IPS DF 4.7 (cell line): Measurements from ENCODE around the gene NDRG4.

ENCODE experiments used
- DNase-seq: peaks from one replicate; pipeline ENCODE4 v3.0.0-alpha.2; 2013; ENCODE audit warnings: low spot score; ENCODE audit errors: extremely low read depth

The NDRG4 gene

DNA sequence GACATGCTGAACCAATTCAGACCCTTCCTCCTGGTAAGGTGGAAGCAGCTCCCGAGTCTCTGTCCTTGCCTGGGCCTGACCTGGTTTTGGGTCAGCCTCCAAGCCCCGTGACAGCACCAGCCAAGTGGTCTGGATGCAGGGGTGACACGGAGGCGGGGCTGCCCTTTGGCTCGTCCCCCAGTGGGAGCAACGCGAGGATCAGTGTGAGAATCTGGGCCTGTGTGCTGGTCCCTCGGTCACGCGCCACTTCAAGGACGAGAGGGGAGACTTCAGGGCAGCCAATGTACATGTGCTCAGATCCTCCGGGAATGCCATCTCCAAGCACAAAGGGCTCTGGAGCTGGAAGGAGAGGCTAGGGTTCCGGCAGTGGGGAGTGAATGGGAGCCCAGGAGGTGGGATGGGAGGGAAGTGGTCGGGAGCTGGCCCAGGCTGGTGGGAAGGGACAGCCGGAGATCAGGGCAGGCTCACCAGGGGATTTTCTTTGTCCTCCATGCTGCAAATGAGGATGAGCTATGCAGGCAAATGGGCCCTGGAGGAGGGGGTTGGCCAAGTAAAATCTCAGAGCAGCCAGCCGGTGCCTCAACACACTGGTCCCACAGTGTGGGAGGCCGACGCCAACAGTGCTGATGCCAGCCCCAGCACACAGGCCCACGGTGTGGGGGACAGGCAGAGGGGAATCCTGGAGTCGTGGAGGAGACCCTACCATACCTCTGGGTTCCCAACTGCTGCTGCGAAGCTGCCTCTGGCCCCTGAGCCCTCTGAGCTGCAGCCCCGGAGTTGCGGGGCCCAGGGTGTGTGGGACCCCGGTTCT lies 4.2 kb upstream of the NDRG4 start:
- no peak for DNase-seq

DNA sequence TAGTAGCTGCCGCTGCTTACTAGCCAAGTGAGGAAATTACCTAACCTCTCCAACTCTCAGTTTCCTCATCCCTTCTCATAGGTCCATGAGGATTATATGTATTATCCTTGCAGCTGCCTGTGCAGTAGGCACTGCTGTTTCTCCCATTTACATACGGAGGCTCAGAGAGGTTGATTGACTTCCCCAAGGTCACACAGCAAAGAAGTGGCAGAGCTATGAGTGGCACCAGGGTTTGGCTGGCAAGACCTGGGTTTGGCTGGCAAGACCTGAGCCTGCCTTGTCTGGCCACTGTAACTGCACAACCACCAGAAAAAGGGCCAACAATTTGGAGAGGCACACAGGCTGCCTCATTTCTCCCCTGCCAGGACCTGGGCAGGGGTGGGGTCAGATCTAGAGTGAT lies 2.5 kb upstream of the NDRG4 start:
- no peak for DNase-seq

DNA sequence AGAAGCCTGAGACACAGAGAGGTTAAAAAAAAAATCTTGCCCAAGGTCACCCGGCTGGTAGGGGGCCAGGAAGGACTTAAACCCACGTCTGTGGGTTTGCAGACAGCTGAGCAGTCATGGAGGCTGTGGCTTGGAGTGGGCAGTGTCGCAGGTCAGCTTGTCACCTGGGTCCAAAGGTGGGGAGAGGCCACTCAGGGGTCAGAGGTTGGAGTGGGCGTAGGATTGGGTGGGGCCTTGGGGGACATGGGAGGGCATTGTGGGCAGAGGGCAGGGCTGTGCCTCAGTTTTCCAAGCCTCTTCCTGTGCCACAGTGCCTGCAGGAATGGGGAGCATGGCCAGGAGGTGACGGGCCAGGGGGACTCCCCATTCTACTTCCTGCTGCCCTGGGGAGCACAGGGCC lies 2.0 kb upstream of the NDRG4 start:
- no peak for DNase-seq

DNA sequence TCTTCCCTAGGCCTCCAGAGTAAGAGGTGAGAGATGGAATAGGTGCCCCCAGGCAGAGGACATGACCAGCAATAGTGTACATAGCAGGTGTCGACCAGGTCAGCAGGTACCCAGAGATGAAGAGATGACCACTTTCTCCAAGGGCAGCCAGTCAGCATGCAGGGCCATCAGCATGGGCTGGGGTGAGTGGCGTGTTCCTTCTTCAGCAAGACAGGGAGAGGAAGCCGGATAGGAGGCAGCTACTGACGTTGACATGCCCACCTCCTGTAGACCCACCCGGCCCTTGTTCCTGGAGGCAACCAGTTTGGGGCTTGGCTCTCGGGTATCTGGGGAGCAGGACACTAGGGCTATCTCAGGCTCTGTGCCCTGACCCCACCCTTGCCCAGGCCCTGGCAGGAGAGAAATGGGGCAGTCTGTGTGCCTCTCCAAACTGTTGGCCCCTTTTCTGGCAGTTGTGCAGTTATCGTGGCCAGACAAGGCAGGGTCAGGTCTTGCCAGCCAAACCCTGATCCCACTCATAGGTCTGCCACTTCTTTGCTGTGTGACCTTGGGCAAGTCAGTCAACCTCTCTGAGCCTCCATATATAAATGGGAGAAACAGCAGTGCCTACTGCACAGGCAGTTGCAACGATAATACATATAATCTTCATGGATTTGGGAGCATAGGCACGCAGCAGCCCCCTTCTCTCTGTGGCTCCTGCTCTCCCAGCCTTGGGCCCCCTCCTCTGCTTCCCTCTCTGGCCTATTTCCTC lies 1.4 kb upstream of the NDRG4 start:
- DNase-seq, result no peak

DNA sequence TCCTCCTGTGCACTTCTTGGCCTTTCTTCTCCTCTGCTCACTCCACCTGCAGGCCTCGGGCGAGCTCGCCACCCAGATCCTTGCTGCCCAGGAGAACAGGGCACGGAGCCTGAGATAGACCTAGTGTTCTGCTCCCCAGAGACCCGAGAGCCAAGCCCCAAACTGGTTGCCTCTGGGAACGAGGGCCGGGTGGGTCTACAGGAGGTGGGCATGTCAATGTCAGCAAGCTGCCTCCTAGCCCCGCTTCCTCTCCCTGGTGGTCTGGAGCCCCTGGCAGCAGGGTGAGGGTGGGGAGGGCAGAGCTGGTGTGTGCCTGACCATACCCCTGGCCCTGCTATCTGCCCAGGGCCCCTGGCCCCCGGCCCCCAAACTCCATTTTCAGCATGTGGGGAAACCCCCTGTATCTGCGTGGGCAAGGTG lies 841 bp upstream of the NDRG4 start:
- no peak for DNase-seq

DNA sequence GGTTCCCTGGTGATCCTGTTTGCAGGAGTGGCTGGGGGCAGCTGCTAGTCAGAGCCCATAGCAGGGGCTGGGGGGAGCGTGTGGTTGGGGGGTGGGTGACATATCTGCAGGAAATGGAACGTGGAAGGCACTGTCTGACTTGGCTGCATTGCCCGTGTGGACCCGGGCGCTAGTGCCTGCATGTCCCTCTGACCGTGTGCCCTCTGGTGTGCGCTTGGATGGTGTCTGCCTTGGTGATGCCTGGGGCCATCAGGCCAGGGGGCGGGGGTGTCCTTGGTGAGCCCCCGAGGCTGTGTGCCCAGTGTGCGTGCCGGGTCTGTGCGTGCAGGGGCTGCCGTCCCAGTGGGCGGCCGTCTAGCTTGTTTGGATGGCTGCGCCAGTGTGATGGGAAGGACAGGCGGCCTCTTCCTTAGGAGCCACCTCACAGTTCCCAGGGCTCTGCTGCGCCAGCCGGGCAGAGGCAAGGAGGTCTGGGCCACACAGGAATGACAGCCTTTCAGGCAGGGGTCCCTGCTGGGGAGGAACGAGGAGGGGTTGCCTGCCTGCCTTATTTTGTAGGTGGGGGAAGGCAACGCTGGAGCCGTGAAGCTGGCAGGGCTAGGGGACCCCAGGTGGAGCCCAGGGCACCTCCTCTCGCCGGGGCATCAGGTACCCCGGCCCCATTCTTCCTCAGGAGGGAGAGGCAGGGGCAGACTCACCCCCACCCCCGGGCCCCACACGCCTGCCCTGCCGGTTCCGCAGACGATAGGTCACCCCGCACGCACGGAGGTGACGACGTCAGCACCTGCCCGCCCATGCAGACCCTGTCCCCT lies 693 bp downstream of the NDRG4 start:
- DNase-seq, result no peak

DNA sequence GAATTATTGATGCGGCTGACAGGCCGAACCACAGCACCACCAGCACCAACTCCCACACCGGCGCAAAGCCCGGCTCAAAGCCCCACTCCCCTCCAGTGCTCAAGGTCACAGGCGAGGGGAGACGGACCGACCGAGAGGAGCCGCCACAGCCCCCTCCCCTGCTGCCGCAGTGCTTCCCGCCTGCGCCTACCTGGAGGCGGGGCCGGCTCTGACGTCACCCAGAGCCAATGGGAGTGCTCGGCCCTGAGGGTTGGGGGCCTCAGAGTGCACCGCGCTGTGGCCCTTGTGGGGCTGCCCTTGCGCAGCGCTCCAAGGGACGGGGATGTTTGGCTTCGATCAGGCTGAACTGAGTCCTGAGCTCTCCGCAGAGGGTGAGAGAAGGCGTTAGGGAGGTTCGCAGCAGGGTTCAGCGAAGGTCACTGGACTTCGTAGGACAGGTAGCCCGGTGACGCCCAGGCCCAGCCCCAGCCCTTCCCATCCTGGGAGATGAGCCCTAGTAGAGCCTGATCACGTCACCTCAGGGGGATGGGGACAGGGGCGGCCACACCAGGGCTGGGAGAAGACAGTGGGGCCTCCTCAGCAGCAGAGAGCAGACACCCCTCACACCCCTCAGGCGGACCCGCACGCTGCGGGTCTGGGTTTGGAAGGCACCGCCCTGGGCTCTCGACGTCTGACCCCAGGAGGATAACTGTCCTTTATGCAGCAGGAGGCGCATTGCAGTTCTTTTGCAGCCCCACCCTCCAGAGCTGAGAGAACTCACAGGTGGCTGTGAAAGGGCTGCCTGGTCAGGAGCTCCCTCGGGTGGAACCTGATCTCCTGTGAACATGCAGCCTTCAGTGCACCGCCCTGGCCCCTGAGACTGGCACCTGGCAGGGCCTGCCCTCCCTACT lies 1.5 kb downstream of the NDRG4 start:
- no peak for DNase-seq

DNA sequence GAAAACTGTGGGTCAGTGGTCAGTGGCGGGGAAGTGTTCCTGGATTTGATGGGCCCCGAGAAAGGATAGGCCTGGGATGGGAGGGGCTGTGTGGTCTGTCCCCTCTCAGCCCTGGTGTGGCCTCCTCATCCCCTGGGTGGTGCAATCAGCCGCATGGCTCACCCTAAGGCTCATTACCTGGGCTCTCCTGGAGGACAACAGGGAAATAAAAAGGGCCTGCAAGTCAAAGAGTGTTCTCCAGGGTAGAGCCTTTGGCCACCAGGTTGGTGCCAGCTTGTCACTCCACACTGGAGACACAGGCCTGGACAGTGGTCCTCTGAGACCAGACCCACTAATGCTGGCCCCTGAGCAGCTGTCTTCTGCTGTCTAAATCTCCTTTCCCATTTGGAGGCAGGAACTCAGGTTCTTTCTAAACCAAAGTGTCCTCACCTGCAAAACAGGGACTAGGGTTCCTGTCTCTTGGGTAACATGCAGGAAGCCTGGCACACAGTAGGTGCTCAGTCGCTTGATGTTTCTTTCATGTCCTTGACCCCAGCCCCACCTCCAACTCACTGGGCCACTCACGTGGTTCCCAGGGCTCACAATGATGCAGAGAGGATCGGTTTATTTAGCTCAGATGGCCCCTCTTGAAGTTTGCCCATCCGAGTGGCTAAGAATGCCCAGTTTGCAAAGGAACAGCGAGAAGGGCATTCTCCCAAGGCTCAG lies 2.4 kb downstream of the NDRG4 start:
- DNase-seq, result no peak

DNA sequence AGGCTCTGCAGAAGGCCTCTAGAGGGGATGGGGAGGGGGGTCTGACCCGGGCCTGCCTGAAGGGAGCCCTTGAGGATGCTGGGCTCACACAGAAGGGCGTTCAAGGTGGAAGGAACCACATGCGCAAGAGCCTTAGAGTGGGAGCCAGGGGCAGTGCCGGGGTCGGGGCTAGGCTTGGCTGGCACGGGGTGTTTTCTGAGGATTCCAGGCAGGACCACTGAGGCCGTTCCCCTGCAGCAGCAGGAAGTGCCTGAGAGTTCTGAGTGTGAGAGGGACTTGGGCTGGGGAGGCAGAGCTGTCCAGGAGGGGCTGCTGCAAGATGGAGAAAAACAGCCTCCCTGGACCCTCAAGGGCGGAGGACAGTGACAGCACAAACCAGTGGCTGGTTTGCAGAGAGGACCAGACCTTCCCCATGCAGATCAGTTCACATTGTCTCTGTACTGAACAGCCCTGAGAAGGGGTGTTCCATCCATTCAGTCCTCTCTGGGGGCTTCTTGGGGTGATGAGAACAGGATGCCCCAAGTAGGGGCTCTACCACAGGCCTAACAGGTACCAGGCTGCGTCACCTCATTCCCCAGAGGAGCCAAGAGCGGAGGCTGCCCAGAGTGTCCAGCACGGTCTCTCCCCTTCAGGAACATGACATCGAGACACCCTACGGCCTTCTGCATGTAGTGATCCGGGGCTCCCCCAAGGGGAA lies 3.4 kb downstream of the NDRG4 start:
- DNase-seq, result no peak

DNA sequence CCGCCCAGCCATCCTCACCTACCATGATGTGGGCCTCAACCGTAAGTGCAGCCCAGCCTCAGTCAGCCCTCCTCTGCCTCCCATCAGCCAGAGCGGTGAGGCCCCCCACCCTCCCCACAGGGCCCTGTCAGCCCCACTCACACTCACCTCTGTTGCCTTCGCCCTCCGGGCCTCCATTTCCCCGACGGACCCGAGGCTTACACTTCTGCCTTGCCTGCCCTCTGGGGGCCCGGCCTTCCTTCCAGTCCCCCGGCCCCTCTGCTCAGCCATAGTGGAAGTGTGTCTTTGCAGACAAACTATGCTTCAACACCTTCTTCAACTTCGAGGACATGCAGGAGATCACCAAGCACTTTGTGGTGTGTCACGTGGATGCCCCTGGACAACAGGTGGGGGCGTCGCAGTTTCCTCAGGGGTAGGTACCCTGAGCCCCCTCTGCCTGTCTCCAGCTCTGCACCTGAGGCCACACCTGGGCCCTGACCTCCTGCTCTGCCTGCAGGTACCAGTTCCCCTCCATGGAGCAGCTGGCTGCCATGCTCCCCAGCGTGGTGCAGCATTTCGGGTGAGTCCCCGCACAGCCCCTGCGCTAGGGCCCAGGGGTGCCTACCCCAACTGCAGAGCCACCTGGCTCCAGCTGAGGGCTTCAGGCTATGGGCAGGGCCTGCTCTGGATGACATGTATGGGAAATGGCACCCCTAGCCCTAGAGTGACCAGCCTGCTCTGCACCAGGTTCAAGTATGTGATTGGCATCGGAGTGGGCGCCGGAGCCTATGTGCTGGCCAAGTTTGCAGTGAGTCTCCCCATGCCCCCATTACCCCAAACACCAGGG lies 4.1 kb downstream of the NDRG4 start:
- no peak for DNase-seq

DNA sequence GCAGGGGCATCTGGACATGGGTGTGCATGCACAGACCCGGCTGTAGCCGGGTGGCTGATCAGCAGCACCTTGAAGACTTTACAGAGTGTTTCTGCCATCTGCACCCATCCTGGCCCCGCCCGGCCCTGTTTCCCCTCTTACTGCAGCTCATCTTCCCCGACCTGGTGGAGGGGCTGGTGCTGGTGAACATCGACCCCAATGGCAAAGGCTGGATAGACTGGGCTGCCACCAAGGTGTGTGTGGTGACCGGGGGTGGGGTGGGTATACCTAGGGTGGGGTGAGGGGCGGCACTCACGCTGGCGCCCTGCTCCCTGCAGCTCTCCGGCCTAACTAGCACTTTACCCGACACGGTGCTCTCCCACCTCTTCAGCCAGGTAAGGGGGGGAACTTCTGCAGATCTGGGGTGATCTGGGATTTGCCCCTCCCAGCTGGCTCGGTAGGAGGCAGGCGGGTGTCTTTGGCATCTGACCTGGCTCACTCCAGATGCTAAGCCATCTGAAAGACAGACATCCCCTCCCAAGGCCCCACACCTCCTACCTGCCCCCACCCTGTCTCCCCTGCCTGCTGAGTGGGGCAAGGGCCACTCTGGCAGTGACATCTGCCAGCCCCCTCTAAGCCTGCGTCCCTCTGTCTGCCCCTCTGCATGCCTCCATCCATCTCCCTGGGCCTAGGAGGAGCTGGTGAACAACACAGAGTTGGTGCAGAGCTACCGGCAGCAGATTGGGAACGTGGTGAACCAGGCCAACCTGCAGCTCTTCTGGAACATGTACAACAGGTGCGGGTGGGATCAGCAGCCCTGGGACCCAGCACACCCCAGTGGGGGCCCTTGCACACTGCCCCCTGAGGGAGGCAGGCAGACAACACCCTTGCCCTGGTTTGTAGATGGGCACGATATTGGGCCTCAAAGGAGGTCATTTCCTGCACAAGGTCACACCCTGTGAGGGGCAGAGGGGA lies 6.6 kb downstream of the NDRG4 start:
- DNase-seq, result no peak

DNA sequence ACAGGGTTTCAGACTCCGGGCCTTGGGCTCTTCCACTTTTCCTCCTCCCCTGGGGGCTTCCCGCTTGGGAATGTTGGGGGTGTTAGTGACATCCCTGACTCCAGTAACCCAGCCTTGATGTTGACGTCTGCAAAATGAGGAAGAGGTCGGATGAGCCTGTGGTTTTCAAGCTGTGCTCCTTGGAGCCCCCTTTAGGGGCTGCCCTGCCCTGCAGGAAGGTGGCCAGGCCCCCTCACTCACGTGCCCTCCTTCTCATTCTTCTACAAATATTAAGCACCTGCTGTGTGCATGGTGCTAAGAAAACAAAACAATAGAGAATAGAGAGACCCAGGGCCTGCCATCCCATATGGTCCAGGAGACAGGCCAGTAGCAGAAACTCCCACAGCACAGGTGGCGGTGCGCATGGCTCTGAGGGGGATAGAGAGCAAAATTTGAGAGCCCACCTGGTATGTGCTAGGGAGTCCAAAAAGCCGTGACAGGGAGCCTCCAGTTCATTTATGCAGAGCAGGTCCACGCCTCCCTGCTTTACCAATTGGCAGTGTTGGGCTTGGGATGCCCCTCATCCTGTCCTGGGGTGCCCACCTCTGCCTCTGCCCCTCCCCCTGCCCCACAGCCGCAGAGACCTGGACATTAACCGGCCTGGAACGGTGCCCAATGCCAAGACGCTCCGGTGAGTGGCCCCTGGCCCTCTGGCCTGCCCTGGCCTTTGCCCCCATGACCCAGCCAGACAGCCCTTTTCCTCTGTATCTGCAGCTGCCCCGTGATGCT lies 7.4 kb downstream of the NDRG4 start:
- DNase-seq, result no peak

DNA sequence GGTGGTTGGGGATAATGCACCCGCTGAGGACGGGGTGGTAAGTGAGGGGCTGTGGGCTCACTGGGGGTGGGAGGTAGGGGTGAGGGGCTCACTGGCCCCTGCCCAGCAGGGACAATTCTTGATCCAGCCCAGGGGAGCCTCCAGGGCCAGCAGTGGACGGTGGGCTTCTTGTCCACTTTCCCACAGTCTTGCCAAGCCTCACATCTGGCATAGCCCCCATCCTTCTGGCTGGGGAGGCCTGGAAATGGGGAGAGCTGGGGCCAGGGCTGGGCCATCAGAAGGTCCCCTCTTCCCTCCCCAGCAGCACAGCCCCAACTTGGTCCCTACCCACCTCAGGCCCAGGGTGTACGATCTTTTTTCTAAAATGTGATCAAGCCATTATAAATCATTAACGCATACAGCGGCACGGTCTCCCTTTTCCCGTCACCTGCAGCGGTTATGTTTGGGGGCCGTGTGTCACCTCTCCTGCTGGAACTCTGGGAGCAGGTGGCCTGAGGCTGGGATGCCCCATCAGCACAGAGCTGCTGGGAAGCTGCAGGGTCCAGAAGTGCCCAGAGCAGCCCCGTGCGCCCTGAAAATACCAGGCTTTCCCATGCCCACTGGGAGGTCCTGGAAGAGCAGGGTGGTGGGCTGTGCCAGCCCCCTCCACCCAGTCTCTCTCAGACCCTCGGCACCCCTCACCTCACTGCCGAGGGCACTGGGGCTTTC lies 8.2 kb downstream of the NDRG4 start:
- DNase-seq, result no peak

DNA sequence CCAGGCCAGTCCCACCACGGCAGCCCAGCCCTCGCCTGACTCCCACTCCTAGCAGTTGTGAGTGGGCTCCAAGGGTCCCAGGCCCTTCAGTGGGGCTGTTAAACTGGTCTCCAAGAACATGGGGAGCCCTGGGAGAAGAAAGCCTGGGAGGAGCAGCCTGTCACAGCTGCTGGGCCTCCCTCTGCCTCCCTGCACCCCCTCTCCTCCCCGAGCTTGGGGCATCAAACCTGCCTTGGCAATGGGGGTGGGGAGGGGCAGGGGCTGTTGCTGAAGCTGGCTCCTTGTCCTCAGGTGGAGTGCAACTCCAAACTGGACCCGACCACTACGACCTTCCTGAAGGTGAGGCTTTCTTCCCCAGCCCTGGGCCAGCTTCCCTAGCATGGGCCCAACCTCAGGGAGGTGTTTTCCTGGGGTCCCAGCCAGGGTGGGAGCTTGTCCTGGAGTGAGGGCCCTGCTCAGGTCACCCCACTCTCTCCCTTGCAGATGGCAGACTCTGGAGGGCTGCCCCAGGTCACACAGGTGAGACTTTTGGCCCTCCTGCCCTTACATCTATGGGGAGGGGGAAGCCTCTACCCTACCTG lies 8.8 kb downstream of the NDRG4 start:
- DNase-seq, result no peak

DNA sequence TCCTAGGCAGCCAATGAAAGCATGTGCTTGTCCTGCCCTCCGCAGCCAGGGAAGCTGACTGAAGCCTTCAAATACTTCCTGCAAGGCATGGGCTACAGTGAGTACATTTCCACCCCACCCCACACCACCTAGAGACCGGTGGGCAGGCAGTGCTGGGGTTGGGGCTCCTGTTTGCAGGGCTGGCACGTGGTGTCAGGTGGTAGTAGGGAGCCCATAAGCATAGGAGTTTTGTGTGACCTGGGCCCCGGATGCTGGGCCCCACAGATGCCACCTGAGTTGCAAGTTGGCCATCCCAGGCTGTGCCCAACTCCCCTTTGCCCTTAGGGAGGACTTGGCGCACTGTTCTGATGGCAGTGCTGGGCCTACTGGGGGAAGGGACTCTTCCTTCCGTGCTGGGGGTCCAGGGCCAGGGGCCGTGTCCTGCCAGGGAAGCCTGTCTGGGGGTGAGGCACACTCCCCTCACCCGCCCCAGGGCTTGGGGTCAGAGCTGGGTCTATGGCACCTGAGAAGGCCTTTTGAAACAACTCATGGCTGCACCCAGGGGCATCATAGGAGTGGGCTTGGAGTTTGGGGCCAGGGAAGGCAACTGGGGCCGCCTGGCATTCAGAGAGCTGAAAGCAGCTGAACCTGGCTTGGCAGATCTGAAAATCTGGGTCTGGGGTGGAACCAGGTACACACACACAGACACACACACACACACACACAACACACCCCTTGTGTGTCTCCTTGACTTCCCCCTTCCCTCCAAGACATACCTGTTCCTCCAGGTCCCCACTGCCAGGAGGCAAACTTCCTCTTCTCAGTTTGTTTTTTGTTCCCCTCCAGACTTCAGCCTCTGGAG lies 9.5 kb downstream of the NDRG4 start:
- DNase-seq, result no peak
